ENCODE measurements around the gene DMPK.
A peak's percentile ranks its signal among the peaks of the same experiment; 100 is the strongest.

The DMPK gene

GRCh38 chr19:45785097-45785496, 2.8 kb upstream of the DMPK start:
- DNase-seq (ENCODE audit: low read depth), result no peak

GRCh38 chr19:45784096-45784495, 1.8 kb upstream of the DMPK start:
- no peak for DNase-seq (ENCODE audit: low read depth)

GRCh38 chr19:45782820-45783785, 813 bp upstream of the DMPK start:
- DNase-seq (ENCODE audit: low read depth), result no peak

DNA sequence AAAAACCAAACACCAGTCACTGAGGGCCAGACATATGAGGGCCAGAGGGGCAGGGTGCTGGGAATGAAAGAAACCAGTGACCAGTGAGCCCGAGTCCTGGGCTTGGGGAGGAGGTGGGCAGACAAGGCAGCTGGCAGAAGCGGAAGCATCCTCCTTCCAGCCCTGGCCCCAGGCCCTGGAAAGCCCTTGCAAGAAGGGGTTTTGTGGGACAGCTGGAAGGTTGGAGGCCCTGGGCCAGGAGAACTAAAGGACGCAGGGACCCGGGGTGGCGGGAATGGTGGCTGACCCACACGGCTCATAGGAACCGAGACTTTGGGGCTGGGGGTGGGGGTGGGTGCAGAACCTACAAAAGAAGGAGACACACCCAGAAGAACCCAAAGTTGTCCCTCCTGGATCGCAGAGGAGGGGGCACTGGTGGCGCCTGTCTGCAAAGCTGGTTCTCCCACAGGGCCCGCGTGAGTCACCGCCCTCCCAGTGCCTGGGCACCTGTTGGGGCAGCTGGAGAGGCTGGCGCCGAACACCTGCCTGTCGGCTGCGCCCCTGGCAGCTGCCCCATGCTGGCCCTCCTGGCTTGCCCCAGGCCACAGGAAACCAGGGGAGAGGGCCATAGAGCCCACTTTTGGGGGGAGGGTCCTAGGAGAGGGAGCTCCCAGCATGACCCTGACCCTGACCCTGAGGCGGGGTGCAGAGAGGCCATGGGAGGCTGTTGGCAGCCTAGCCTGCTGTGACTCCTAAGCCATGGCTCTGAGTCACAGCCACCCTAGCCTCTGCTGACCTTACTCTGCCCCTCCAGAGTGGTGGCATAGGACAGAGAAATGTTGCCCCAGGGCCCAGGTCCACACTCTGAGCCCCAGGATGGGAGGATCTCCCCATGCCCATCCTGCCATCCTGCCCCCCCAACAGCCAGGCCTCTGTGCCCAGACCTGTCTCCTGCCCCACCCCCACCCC, 802 bp downstream of the DMPK start:
- DNase-seq (ENCODE audit: low read depth), result no peak

DNA sequence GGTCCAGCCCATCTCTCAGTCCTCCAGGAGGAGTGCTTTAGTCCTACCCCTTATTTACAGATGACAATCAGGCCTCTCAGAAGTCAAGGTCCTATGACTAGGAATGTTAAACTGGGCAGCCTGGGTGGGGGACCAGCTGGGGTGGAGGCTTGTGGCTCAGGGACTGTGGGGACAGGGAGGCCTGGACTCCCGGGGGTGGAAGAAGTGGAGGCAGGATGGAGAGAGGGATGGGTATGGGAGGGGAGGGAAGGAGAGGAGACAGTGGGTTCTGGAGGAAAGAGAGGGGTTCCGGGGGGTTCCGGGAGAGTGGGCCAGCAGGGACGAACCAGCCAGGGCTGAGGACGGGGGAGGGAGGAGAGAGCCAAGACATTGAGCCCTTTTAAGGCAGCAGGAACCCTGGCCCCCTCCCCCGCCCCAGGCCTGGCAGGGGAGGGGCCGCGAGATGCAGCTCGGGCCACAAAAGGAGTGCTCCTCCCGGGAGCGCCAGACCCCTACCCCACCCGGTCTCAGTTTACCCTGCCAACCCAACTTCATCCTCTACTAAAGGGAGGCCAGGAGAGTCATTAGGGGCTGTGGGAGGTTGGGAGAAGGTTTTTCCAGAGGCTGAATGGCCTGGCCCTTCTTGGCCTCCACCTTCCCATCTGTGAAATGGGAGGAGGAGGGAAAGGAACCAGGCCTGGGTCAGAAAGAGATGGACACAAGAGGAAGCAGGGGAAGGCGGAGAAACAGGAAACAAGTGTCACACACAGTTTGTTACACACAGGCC, 1.7 kb downstream of the DMPK start:
- no peak for DNase-seq (ENCODE audit: low read depth)

DNA sequence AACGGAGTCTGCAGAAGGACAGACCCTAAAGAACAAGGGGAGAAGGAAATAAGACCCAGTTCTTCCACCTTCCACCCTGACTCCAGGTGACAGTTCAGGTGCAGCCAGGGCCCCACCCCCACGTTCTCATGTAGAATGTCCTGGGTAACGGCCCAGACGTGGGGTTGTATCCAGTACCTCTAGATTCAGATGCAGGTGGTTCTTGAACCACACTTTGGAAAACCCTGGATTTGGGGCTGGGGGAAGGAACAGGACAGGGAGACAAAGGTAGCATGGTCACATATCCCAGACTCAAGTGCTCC, 2.2 kb downstream of the DMPK start:
- no peak for DNase-seq (ENCODE audit: low read depth)

DNA sequence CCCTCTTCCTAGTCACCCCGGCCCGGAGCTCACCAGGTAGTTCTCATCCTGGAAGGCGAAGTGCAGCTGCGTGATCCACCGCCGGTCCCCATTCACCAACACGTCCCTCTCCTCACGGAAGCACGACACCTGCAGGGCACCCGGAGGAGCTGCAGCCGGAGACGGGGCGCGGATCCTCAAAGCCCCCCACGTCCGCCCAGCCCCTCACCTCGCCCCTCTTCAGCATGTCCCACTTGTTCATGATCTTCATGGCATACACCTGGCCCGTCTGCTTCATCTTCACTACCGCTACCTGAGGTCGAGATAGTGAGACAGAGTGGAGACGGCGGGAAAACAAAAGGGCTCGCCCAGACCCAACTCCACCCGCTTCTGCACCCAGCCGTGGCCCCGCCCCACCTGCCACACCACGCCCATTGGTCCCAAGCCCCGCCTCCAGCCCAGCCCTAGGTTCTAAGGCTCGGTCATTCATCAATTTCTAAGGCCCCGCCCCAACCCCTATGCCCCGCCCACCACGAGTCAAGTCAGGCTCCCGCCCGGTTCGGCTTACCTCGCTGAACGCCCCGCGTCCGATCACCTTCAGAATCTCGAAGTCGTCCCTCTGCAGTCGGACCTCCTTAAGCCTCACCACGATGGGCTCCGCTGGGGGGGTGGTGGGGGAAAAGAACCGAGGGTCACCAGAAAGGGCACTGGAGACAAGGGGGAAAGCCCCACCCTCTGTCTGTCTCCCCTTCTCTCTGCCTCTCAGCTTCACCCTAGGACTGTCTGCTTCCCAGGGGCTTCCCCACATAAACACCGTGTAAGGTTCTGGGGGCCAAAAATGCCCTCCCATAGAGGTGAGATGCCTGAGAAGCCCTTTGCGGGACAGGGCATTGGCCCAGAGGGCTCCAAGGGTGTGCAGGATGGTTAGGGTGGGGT, 2.8 kb downstream of the DMPK start:
- peak; percentile 59 for DNase-seq (ENCODE audit: low read depth)

DNA sequence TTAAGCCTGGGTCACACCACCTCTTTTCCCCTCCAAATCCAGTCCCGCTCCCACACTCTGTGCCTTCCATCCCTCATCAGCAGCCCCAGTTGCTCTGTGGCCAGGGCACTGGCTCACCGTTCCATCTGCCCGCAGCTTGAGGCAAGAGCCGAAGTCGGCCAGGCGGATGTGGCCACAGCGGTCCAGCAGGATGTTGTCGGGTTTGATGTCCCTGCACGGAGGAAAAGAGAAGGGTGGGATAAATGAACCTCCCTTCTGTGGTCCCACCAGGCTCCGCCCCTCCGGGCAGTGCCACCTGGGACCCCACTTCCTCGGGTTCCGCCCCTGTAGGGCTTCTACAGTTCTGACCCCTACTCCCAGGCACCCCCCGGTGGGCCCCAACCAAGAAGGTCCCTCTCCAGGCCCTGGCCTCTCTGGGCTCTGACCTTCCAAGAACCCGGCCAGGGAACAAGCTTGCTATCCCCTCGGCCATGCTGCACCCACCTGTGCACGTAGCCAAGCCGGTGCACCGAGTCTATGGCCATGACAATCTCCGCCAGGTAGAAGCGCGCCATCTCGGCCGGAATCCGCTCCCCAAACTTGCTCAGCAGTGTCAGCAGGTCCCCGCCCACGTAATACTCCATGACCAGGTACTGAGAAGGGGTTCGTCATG, 4.2 kb downstream of the DMPK start:
- DNase-seq (ENCODE audit: low read depth), result no peak

DNA sequence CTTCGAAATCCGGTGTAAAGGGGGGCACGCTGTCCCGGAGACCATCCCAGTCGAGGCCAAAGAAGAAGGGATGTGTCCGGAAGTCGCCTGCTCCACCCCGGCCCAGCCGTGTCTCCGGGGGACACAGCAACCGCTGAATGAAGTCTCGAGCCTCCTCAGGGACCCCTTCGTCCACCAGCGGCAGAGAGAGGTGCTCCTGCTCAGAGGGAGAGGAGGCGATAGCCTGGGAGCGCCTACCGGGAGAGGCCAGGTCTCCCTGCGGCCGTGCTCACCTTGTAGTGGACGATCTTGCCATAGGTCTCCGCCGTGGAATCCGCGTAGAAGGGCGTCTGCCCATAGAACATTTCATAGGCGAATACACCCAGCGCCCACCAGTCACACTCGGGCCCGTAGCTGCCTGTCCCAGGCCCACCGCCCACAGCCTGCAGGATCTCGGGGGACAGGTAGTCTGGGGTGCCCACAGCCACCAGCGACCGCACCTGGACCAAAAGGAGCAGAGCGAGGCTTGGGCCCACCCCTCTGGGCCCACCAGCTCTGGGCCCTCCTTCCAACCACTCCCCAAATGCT, 4.8 kb downstream of the DMPK start:
- no peak for DNase-seq (ENCODE audit: low read depth)

GRCh38 chr19:45774765-45775164, 7.5 kb downstream of the DMPK start:
- DNase-seq (ENCODE audit: low read depth), result no peak

DNA sequence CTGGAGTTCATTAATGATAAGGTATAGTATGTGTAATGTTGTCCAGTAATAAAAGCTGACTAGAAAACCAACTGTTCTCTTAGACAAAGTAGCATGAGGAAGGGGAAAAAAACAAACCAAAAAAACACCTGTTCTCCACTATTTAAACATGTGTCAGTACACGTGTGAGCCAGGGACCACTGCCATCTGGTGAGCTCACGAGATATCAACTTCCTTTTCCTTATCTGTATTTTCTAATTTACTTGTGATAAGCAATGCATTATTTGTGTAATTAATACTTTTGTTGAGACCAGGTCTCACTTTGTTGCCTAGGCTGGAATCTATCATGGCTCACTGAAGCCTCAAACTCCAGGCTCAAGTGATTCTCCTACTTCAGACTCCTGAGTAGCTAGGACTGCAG, 8.9 kb downstream of the DMPK start:
- DNase-seq (ENCODE audit: low read depth), result no peak

DNA sequence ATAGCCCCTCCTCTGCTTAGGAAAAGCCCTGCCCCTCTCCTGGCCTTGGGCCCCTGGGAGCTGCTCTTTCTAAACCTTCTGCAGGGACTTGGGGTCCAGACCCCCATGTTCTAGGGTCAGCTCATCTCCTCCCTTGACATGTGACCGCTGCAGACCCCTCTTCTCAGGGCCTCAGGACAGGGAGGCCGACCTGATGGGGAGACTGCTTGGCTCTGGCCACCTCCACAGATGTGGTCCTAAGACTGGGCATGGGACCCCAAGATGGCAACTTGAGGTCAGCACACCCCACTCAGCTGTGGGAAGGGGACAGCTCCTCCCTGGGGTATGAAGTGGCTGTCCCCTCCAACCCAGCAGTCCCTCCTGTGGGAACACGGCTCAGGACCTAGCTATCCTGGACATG, 9.4 kb downstream of the DMPK start:
- DNase-seq (ENCODE audit: low read depth), result no peak

GRCh38 chr19:45772130-45772840, 10.0 kb downstream of the DMPK start:
- no peak for DNase-seq (ENCODE audit: low read depth)

DNA sequence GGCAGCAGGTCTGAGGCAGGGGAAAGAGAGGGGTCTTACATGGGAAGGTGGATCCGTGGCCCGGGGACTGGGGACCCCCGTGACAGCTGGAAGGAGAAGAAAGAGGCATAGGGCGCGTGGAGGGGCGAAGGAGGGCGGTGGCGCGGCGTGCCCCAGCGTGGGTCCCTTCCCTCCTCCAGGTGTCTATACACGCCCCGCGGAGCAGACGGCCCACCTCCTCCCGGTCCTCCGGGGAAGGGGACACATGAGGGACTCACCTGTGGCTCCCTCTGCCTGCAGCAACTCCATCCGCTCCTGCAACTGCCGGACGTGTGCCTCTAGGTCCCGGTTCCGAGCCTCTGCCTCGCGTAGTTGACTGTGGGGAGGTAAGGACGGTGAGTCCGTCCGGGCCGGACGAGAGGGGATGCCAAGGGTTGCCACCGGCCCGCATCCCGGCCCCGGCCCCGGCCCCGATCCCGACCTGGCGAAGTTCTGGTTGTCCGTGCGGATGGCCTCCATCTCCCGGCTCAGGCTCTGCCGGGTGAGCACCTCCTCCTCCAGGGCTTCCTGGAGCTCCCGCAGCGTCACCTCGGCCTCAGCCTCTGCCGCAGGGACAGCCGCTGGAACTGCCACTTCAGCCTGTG, 10.9 kb downstream of the DMPK start:
- DNase-seq (ENCODE audit: low read depth), result no peak

GRCh38 chr19:45770192-45771101, 11.8 kb downstream of the DMPK start:
- peak; percentile 85 for DNase-seq (ENCODE audit: low read depth)

DNA sequence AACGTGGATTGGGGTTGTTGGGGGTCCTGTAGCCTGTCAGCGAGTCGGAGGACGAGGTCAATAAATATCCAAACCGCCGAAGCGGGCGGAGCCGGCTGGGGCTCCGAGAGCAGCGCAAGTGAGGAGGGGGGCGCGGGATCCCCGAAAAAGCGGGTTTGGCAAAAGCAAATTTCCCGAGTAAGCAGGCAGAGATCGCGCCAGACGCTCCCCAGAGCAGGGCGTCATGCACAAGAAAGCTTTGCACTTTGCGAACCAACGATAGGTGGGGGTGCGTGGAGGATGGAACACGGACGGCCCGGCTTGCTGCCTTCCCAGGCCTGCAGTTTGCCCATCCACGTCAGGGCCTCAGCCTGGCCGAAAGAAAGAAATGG, 12.5 kb downstream of the DMPK start:
- no peak for DNase-seq (ENCODE audit: low read depth)

DNA sequence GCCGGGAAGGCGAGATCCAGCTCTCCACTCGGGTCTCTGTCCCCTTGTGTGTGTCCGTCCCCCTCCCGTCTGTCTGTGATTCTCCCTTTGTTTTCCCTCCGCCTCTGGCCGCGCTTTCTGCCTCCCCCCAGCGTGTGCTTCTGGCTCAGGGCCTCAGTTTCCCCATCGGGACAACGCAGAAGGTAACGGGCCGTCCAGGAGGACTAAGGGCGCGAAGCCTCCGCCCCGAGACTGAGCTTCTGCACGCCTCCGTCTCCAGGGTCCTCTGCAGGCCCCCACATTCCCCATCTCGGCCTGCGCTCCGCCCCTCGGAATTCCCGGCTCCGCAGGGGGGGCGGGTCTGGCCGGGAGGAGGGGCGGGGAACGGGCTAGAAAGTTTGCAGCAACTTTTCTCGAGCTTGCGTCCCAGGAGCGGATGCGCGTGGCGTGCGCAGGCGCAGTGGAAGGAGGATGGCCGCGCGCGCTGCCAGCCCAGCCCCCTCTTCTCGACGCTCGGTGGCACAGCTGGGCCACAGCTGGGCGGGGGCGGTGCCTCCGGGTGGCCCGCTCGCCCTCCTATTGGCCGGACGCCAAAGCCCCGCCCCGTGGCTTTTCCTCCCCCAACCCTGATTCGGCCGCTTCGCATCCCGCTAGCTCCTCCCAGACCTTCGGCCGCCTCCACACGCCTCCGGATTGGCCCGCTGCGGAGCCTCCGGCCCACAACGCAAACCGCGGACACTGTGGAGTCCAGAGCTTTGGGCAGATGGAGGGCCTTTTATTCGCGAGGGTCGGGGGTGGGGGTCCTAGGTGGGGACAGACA, 13.1 kb downstream of the DMPK start, which contains the start of gene SIX5:
Gene SIX5, minus strand, starts transcription at position 269 of the 799 bp plus-strand sequence. CDS start 408 bp downstream, outside the sequence.
- peak; percentile 87 for DNase-seq (ENCODE audit: low read depth)
